Right lobe of liver (tissue), 4 donors: ENCODE measurements around the gene PEAR1.

Source experiments
- CTCF ChIP-seq, 4 donors: fragments of 200-600 bp in 3 of 4; fragments of 450-650 bp in 1 of 4; IDR thresholded peaks; one replicate each; pipeline versions ENCODE4 v1.5.1 to v1.8.0; 2016 to 2022; ENCODE audit warnings: antibody characterized with exemption in 4 of 4, mild to moderate bottlenecking in 2 of 4
- POLR2A ChIP-seq: fragments of 450-650 bp; IDR thresholded peaks from one replicate; pipeline ENCODE4 v1.6.1; 2017; ENCODE audit warnings: antibody characterized with exemption, mild to moderate bottlenecking
- donor health status: DM: no; HTN: no; CAD: no.
- donor health status: DM: no; HTN: no; CAD: no.
- donor health status: DM: no; HTN: yes; CAD: no.

GRCh38 chr1:156895455-156895812, 1.9 kb downstream of the PEAR1 start:
- no peak for TF ChIP-seq CTCF (IDR thresholded peaks at IDR 0.05)
- no peak for TF ChIP-seq POLR2A
